Left ventricle myocardium inferior (tissue), 1 donor: ENCODE results near the gene ZNF44. TPM values are rescaled to one million over a fixed set of nuclear protein-coding genes. Genes with fewer than 3 reads are reported as not detected.

ENCODE experiments used
- DNase-seq: peaks from one replicate; pipeline ENCODE4 v3.0.0-alpha.2; 2020
- H3K27ac ChIP-seq: fragments of 200-600 bp; replicated peaks from 2 replicates; pipeline ENCODE4 v1.8.0; 2021
- H3K27me3 ChIP-seq: fragments of 200-600 bp; 2 replicates; pipeline ENCODE4 v1.8.0; 2021; ENCODE audit warnings: low read depth
- H3K36me3 ChIP-seq: fragments of 200-600 bp; 2 replicates; pipeline ENCODE4 v1.8.0; 2021
- H3K4me1 ChIP-seq: fragments of 200-600 bp; 2 replicates; pipeline ENCODE4 v1.8.0; 2021
- H3K4me3 ChIP-seq: fragments of 200-600 bp; 2 replicates; pipeline ENCODE4 v1.8.0; 2021; ENCODE audit warnings: mild to moderate bottlenecking, moderate library complexity
- H3K9me3 ChIP-seq: fragments of 200-600 bp; replicated peaks from 2 replicates; pipeline ENCODE4 v1.8.0; 2021
- intact Hi-C: fragments of 100-400 bp; cut with micrococcal nuclease; formaldehyde crosslinking; loops from one replicate; pipeline ENCODE4 v1.11.0; 2022
- total RNA-seq: library from RNA; stranded (reverse); fragmentation: NEBNext Ultra II Directional; extraction: Animal tissue kit (Norgen Biotek cat#: 25700); gene quantifications from one replicate; pipeline ENCODE4 v1.2.1, GENCODE V29; 2021
- TF ChIP-seq, protein P1 (sequence below): fragments of 200-600 bp; IDR thresholded peaks from 2 replicates; pipeline ENCODE4 v1.8.0; 2021; ENCODE audit warnings: antibody characterized with exemption, mild to moderate bottlenecking, borderline replicate concordance
- donor health status: DM: no; HTN: yes; CAD: no; lungs with severe emphysema.

ZNF44 gene
- total RNA-seq, 1 donor from 2014 or later, result 7.8 TPM

DNA sequence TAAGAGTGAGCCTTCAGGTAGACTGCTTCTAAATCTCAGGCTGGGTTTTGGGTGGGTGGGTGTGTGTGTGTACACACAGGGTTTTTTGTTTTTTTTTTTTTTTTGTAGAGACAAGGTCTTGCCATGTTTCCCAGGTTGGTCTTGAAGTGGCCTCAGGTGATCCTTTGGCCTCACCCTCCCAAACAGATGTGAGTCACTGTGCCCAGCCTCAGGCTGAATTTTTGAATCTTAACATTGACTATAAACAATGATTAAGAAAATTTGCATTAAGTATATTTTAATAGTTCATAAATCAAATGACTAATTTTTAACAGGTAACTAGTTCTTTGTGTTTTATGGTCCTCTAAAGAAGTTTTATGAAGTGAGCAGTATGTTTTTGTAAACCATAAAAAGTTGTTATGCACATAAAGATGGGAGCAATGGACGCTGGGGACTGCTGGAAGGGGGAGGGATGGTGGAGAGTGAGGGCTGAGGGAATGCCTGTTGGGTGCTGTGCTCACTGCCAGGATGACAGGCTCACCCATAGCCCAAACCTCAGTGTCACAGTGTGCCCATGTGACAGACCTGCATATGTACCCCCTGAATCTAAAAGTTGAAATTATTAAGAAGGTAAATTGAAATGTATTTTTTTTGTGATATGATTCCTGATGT is 71.6 kb downstream of the ZNF44 start:
- TF ChIP-seq, protein P1, sequence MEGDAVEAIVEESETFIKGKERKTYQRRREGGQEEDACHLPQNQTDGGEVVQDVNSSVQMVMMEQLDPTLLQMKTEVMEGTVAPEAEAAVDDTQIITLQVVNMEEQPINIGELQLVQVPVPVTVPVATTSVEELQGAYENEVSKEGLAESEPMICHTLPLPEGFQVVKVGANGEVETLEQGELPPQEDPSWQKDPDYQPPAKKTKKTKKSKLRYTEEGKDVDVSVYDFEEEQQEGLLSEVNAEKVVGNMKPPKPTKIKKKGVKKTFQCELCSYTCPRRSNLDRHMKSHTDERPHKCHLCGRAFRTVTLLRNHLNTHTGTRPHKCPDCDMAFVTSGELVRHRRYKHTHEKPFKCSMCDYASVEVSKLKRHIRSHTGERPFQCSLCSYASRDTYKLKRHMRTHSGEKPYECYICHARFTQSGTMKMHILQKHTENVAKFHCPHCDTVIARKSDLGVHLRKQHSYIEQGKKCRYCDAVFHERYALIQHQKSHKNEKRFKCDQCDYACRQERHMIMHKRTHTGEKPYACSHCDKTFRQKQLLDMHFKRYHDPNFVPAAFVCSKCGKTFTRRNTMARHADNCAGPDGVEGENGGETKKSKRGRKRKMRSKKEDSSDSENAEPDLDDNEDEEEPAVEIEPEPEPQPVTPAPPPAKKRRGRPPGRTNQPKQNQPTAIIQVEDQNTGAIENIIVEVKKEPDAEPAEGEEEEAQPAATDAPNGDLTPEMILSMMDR, result no peak
- H3K9me3 ChIP-seq, result peaks cover 13% of the 10 kb centered on the region
- no peak overlapping the region for H3K4me3 ChIP-seq
- no peaks in the 10 kb centered on the region for H3K27me3 ChIP-seq
- peaks cover 57% of the 10 kb centered on the region for H3K36me3 ChIP-seq
- DNase-seq, result no peak
- no peak overlapping the region for H3K27ac ChIP-seq
- no peaks in the 10 kb centered on the region for H3K4me1 ChIP-seq
- intact Hi-C loops, result no loop called here

Other genes starting within 250 kb of the ZNF44 start
- gene ZNF878, start 241.9 kb downstream of the ZNF44 start, total RNA-seq, result 0.16 TPM
- 16.4 TPM for gene ZNF844, start 230.2 kb downstream of the ZNF44 start, total RNA-seq
- gene ZNF20, start 154.5 kb downstream of the ZNF44 start, total RNA-seq, result 2.2 TPM
- 4.0 TPM for gene ZNF625, start 138.1 kb downstream of the ZNF44 start, total RNA-seq
- 5.6 TPM for gene ZNF136, start 131.8 kb downstream of the ZNF44 start, total RNA-seq
- gene ZNF563, start 38.8 kb upstream of the ZNF44 start, total RNA-seq, result 4.5 TPM
- gene ZNF442, start 70.8 kb upstream of the ZNF44 start, total RNA-seq, result 3.4 TPM
- 2.0 TPM for gene ZNF799, start 106.4 kb upstream of the ZNF44 start, total RNA-seq
- gene ZNF443, start 146.1 kb upstream of the ZNF44 start, total RNA-seq, result 2.3 TPM
- gene ZNF709, start 189.9 kb upstream of the ZNF44 start, total RNA-seq, result 1.1 TPM